ENCODE measurements around the gene SEMA6D. TPM values are rescaled to one million over a fixed set of nuclear protein-coding genes. Genes with fewer than 3 reads are reported as not detected.

SEMA6D gene
- total RNA-seq, 4 donors from 2014 or later = 1.5 to 27.2 (median 5.5) TPM

- no peaks in the 10 kb centered on the region for H3K9me3 ChIP-seq
- intact Hi-C loops (cut with DNase I; ENCODE audit: low total_unique reads) = no loop called here
- H3K27ac ChIP-seq = no peak overlapping the region
- TF ChIP-seq POLR2A (IDR thresholded peaks at IDR 0.05) (no peak), CTCF (IDR thresholded peaks at IDR 0.05) (no peak)
- no peak overlapping the region for H3K4me3 ChIP-seq
- no peaks in the 10 kb centered on the region for H3K36me3 ChIP-seq
- H3K27me3 ChIP-seq = no peaks in the 10 kb centered on the region
- no peaks in the 10 kb centered on the region for H3K4me1 ChIP-seq
- no peak for DNase-seq
These were observed 24.6 kb downstream of the SEMA6D start for GRCh38 chr15:47741907-47742306.

DNA sequence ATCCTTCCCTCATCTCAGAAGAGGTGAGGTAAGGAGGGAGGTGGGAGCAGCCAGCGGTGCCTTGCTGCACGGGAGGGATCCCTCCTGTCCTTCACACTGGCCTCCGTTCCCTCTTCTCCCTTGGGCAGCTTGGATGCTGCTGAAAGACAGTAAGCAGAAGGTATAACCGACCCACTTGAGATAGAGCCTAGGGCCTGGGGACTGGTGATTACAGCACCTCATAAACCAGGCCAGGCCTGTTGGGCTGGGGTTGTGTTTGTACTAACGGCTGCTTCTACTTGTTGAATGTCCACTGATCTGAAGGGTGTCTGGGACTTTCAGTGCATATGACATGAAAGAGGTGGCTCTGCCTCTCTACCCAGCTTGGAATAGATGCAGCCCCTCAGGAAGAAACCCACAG lies 25.0 kb downstream of the SEMA6D start:
- H3K27me3 ChIP-seq = no peaks in the 10 kb centered on the region
- TF ChIP-seq POLR2A (IDR thresholded peaks at IDR 0.05) (no peak), CTCF (IDR thresholded peaks at IDR 0.05) (no peak)
- DNase-seq = no peak
- H3K4me3 ChIP-seq = no peak overlapping the region
- no peak overlapping the region for H3K27ac ChIP-seq
- intact Hi-C loops (cut with DNase I; ENCODE audit: low total_unique reads) = no loop called here
- H3K9me3 ChIP-seq = no peaks in the 10 kb centered on the region
- no peaks in the 10 kb centered on the region for H3K4me1 ChIP-seq
- H3K36me3 ChIP-seq = no peaks in the 10 kb centered on the region

- no peak overlapping the region for H3K27ac ChIP-seq
- DNase-seq = no peak
- intact Hi-C loops (cut with DNase I; ENCODE audit: low total_unique reads) = no loop called here
- H3K4me1 ChIP-seq = no peaks in the 10 kb centered on the region
- H3K36me3 ChIP-seq = no peaks in the 10 kb centered on the region
- no peak for TF ChIP-seq CTCF (IDR thresholded peaks at IDR 0.05)
- H3K9me3 ChIP-seq = no peaks in the 10 kb centered on the region
- no peak overlapping the region for H3K4me3 ChIP-seq
- no peaks in the 10 kb centered on the region for H3K27me3 ChIP-seq
These were observed 25.4 kb downstream of the SEMA6D start for GRCh38 chr15:47742742-47743141.

DNA sequence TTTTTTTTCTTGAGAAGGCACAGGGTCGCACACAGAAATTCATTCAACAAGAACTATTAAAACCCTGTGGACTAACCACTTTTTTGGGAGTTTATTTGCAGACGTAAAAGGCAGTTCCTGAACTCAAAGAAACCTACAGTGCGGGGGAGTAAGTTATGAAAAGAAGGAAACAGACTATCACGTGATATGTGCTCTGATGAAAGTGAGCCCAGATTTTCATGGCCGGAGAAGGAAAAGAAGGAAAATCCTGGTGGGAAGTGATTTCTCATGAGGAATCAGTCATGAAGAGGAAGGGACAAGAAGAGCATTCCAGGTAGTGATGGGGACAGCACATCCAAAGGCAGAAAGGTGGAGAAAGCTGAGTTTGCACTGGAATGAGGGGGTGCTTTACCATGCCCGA lies 26.1 kb downstream of the SEMA6D start:
- Histone ChIP-seq H3K4me3 (no peak overlapping the region), H3K9me3 (no peaks in the 10 kb centered on the region), H3K27ac (no peak overlapping the region), H3K36me3 (no peaks in the 10 kb centered on the region), H3K4me1 (no peaks in the 10 kb centered on the region), H3K27me3 (no peaks in the 10 kb centered on the region)
- no peak for TF ChIP-seq POLR2A (IDR thresholded peaks at IDR 0.05)
- no peak for DNase-seq
- intact Hi-C loops (cut with DNase I; ENCODE audit: low total_unique reads) = no loop called here

DNA sequence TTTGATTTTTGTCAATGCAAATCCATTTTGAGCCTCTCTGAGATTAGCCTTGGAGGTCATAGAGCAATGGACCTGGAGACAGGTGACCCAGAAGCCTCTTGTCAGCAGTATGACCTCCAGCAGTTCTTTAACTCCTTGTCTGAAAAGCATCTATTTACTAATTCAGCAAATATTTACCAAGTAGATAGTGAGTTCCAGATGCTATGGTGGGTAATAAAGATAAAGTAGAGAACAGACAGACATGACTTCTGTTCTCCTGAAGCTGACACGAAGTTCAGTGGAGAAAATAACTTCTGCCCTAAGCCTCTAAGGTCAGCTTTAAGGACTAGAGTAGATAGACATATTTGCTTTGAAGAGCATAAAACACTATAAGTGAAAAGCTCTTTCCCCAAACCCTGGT lies 26.6 kb downstream of the SEMA6D start:
- no peak for DNase-seq
- Histone ChIP-seq H3K4me1 (no peaks in the 10 kb centered on the region), H3K9me3 (no peaks in the 10 kb centered on the region), H3K36me3 (no peaks in the 10 kb centered on the region), H3K27ac (no peak overlapping the region), H3K27me3 (no peaks in the 10 kb centered on the region), H3K4me3 (no peak overlapping the region)
- no peak for TF ChIP-seq CTCF (IDR thresholded peaks at IDR 0.05)
- TF ChIP-seq POLR2A (IDR thresholded peaks at IDR 0.05) = no peak
- intact Hi-C loops (cut with DNase I; ENCODE audit: low total_unique reads) = no loop called here

DNA sequence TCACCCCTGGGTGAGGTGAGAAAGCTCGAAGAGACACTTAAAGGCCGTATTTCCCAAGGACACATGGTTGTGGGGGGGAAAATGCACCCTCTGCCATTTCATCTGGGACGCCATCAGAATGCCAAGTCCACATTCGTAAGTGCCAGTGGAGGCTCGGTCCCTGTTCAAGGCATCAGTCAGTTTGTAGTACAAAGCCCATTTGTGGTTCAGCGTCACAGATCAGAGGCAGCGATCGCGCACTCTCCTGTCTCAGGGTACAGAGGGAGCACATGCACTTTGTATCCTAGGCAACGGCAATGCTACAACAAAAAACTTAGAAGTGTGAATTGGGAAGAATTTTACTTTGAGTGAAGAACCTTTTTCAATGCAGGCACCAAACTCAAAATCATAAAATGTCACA lies 27.2 kb downstream of the SEMA6D start:
- Histone ChIP-seq H3K27ac (no peak overlapping the region), H3K27me3 (no peaks in the 10 kb centered on the region), H3K4me1 (no peaks in the 10 kb centered on the region), H3K9me3 (no peaks in the 10 kb centered on the region), H3K36me3 (no peaks in the 10 kb centered on the region), H3K4me3 (no peak overlapping the region)
- no peak for DNase-seq
- no peak for TF ChIP-seq POLR2A (IDR thresholded peaks at IDR 0.05)
- TF ChIP-seq CTCF (IDR thresholded peaks at IDR 0.05) = no peak
- intact Hi-C loops (cut with DNase I; ENCODE audit: low total_unique reads) = no loop called here

Measured in uterus (tissue), 4 donors.